K562 (cell line): ENCODE results near the gene BET1L. TPM values are rescaled to one million over a fixed set of nuclear protein-coding genes. Genes with fewer than 3 reads are reported as not detected.

Source experiments
- CBX1 ChIP-seq: sonication (generic); IDR thresholded peaks from 2 replicates; pipeline ENCODE4 v1.6.1; 2016; ENCODE audit warnings: antibody characterized with exemption, low read depth, mild to moderate bottlenecking
- JUNB ChIP-seq: fragments of 450-650 bp; formaldehyde crosslinking; conservative IDR thresholded peaks from 2 replicates; pipeline ENCODE4 v1.4.0; 2020; ENCODE audit warnings: mild to moderate bottlenecking
- NR4A1 ChIP-seq, 2 experiments: fragments of 250-450 bp in 1 of 2; fragments of 450-650 bp in 1 of 2; sonication (Bioruptor Pico) in 1 of 2; IDR thresholded peaks; 2 replicates each; pipeline versions ENCODE4 v1.4.0 to v1.6.1; 2016 to 2020; ENCODE audit warnings: mild to moderate bottlenecking in 2 of 2, missing compliant biosample characterization in 1 of 2, missing genetic modification characterization in 1 of 2, moderate library complexity in 1 of 2
- PHB ChIP-seq: fragments of 250-450 bp; sonication (Bioruptor Pico); IDR thresholded peaks from 2 replicates; pipeline ENCODE4 v1.5.0; 2021
- PHTF2 ChIP-seq: fragments of 250-450 bp; sonication (Bioruptor Pico); IDR thresholded peaks from 2 replicates; pipeline ENCODE4 v1.5.0; 2021; ENCODE audit warnings: mild to moderate bottlenecking
- POLR2G ChIP-seq: fragments of 200-400 bp; formaldehyde crosslinking; IDR thresholded peaks from 2 replicates; pipeline ENCODE4 v1.6.1; 2017; ENCODE audit warnings: low read depth, mild to moderate bottlenecking, antibody characterized with exemption, low read length, moderate library complexity
- POLR2H ChIP-seq: IDR thresholded peaks from 2 replicates; pipeline ENCODE4 v1.6.1; 2016; ENCODE audit warnings: missing genetic modification characterization, low read depth, mild to moderate bottlenecking, control low read depth, missing compliant biosample characterization, moderate library complexity
- PPARD ChIP-seq: fragments of 250-450 bp; sonication (Bioruptor Pico); IDR thresholded peaks from 2 replicates; pipeline ENCODE4 v1.8.0; 2022; ENCODE audit warnings: inconsistent platforms, mild to moderate bottlenecking, moderate library complexity
- SIX5 ChIP-seq, 2 experiments: IDR thresholded peaks; 2 replicates each; pipeline ENCODE4 v1.6.1; 2011; ENCODE audit warnings: low read length in 2 of 2, borderline replicate concordance in 1 of 2, low read depth in 1 of 2, mild to moderate bottlenecking in 1 of 2, moderate library complexity in 1 of 2; ENCODE audit not compliant: insufficient read depth in 1 of 2
- TAF7 ChIP-seq: fragments of 450-650 bp; IDR thresholded peaks from 2 replicates; pipeline ENCODE4 v1.6.1; 2016; ENCODE audit warnings: missing genetic modification characterization, missing compliant biosample characterization
- TRIM28 ChIP-seq: fragments of 450-650 bp; IDR thresholded peaks from 2 replicates; pipeline ENCODE4 v1.6.1; 2017
- ZNF143 ChIP-seq: sonication (generic); formaldehyde crosslinking; IDR thresholded peaks from 2 replicates; pipeline ENCODE4 v1.9.0; 2022; ENCODE audit warnings: mild to moderate bottlenecking, missing genetic modification reagents
- ZNF184 ChIP-seq: sonication (generic); formaldehyde crosslinking; IDR thresholded peaks from 2 replicates; pipeline ENCODE4 v1.5.0; 2020; ENCODE audit warnings: missing genetic modification reagents
- ZNF324 ChIP-seq: fragments of 250-450 bp; sonication (Bioruptor Pico); IDR thresholded peaks from 2 replicates; pipeline ENCODE4 v1.4.0; 2020; ENCODE audit warnings: mild to moderate bottlenecking
- ZNF41 ChIP-seq: fragments of 250-450 bp; sonication (Bioruptor Pico); conservative IDR thresholded peaks from 2 replicates; pipeline ENCODE4 v1.4.0; 2020; ENCODE audit warnings: mild to moderate bottlenecking
- ZNF551 ChIP-seq: fragments of 250-450 bp; sonication (Bioruptor Pico); IDR thresholded peaks from 2 replicates; pipeline ENCODE4 v1.5.0; 2021; ENCODE audit warnings: mild to moderate bottlenecking, moderate library complexity
- polyA plus RNA-seq, 8 experiments: library from polyadenylated mRNA; depleted of rRNA in 4 of 8; stranded (reverse) in 5 of 8; unstranded in 3 of 8; fragments of >200 nt; fragmentation: Nextera tagmentation in 2 of 8; fragmentation: Illumina TruSeq in 1 of 8; extraction: Ambion mirVana in 2 of 8; extraction: Trizol in 1 of 8; gene quantifications; 2 replicates each; pipeline versions ENCODE4 v1.2.1 to v1.2.3, GENCODE V29; 2011 to 2014; ENCODE audit warnings: inconsistent platforms in 1 of 8, missing spikeins in 1 of 8
- total RNA-seq, 7 experiments: library from RNA; depleted of rRNA in 6 of 7; stranded (reverse); fragments of >200 nt in 6 of 7; fragmentation: Illumina TruSeq in 2 of 7; extraction: Trizol in 2 of 7; gene quantifications; 2 replicates each; pipeline versions ENCODE4 v1.2.1 to v1.2.3, GENCODE V29; 2011 to 2021; ENCODE audit warnings: low replicate concordance in 1 of 7
- TF ChIP-seq, protein P1 (sequence below): fragments of 250-450 bp; sonication (Bioruptor Pico); IDR thresholded peaks from 2 replicates; pipeline ENCODE4 v1.4.0; 2020; ENCODE audit warnings: mild to moderate bottlenecking
- TF ChIP-seq, protein P2 (sequence below): sonication (generic); formaldehyde crosslinking; IDR thresholded peaks from 2 replicates; pipeline ENCODE4 v1.8.1; 2022; ENCODE audit warnings: missing genetic modification reagents
- TF ChIP-seq, protein P3 (sequence below): fragments of 250-450 bp; sonication (Bioruptor Pico); IDR thresholded peaks from 2 replicates; pipeline ENCODE4 v1.5.1; 2021; ENCODE audit warnings: mild to moderate bottlenecking
- TF ChIP-seq, protein P4 (sequence below), 2 experiments: fragments of 450-650 bp; IDR thresholded peaks; 2 replicates each; pipeline ENCODE4 v1.6.1; 2016

The BET1L gene
- total and polyA plus RNA-seq, 9 of the 15 experiments (the other 6 are each of a cell fraction or from before 2014, with no cell fraction given), result 9.9 to 69.1 (median 19.9) TPM

DNA sequence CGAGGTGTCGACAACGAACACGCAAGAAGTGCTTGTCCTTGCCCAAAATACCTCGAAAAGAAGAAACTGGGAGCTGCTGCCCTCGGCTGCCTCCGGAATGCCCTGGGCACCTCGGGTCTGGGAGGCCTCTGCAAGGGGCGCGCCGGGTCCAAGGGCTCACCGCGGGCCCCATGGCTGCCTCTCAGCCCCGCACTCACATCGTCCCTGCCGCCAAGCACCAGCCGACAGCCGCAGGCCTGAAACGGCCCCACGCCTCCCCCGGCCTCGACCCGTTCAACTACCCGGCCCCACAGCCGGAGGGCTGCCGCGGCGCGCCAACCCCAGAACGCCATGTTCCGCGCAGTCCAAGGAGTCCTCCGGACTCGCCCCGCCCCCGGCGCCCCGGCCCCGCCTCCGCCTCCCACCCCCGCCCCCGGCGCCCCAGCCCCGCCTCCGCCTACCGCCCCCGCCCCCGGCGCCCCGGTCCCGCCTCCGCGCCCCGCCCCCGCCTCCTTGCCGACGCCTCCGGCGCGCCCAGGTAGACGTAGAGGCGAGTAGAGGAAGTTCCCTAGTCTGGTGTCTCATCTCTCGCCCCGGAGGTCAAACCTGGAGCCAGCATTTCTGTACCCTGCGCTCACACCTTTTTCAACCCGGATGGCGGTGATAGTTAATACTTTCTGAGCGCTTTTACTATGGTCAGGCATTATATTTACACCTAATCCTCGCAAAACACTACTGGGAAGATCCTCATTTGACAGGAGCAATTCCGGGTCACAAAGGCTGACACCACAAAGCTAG, 29.0 kb upstream of the BET1L start, which contains the start of gene SIRT3 (continued):
- TF ChIP-seq, protein P1, sequence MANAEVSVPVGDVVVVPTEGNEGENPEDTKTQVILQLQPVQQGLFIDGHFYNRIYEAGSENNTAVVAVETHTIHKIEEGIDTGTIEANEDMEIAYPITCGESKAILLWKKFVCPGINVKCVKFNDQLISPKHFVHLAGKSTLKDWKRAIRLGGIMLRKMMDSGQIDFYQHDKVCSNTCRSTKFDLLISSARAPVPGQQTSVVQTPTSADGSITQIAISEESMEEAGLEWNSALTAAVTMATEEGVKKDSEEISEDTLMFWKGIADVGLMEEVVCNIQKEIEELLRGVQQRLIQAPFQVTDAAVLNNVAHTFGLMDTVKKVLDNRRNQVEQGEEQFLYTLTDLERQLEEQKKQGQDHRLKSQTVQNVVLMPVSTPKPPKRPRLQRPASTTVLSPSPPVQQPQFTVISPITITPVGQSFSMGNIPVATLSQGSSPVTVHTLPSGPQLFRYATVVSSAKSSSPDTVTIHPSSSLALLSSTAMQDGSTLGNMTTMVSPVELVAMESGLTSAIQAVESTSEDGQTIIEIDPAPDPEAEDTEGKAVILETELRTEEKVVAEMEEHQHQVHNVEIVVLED (CRISPR knock-in tag), result peak; percentile 30; the same call in 1 of the 2 replicates
- no peak for TF ChIP-seq PHB
- TF ChIP-seq, protein P2, sequence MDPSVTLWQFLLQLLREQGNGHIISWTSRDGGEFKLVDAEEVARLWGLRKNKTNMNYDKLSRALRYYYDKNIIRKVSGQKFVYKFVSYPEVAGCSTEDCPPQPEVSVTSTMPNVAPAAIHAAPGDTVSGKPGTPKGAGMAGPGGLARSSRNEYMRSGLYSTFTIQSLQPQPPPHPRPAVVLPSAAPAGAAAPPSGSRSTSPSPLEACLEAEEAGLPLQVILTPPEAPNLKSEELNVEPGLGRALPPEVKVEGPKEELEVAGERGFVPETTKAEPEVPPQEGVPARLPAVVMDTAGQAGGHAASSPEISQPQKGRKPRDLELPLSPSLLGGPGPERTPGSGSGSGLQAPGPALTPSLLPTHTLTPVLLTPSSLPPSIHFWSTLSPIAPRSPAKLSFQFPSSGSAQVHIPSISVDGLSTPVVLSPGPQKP (CRISPR knock-in tag), result no peak
- TF ChIP-seq, protein P3, sequence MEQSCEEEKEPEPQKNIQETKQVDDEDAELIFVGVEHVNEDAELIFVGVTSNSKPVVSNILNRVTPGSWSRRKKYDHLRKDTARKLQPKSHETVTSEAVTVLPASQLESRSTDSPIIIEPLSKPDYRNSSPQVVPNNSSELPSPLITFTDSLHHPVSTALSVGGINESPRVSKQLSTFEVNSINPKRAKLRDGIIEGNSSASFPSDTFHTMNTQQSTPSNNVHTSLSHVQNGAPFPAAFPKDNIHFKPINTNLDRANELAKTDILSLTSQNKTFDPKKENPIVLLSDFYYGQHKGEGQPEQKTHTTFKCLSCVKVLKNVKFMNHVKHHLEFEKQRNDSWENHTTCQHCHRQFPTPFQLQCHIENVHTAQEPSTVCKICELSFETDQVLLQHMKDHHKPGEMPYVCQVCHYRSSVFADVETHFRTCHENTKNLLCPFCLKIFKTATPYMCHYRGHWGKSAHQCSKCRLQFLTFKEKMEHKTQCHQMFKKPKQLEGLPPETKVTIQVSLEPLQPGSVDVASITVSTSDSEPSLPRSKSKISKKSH (CRISPR knock-in tag), result no peak
- TF ChIP-seq ZNF324 (CRISPR knock-in tag), result no peak
- TF ChIP-seq POLR2H (tag), result peak; percentile 63
- no peak for TF ChIP-seq ZNF143 (CRISPR knock-in tag)
- TF ChIP-seq JUNB (CRISPR knock-in tag), result no peak
- no peak for TF ChIP-seq NR4A1 (CRISPR knock-in tag; IDR thresholded peaks at IDR 0.05)
- TF ChIP-seq NR4A1 (tag; IDR thresholded peaks at IDR 0.05), result no peak
- no peak for TF ChIP-seq ZNF551 (CRISPR knock-in tag)
- TF ChIP-seq, protein P4, sequence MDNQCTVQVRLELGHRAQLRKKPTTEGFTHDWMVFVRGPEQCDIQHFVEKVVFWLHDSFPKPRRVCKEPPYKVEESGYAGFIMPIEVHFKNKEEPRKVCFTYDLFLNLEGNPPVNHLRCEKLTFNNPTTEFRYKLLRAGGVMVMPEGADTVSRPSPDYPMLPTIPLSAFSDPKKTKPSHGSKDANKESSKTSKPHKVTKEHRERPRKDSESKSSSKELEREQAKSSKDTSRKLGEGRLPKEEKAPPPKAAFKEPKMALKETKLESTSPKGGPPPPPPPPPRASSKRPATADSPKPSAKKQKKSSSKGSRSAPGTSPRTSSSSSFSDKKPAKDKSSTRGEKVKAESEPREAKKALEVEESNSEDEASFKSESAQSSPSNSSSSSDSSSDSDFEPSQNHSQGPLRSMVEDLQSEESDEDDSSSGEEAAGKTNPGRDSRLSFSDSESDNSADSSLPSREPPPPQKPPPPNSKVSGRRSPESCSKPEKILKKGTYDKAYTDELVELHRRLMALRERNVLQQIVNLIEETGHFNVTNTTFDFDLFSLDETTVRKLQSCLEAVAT (IDR thresholded peaks at IDR 0.05), result peak; percentile 29 to 51; a peak in 2 of 4 replicates
- TF ChIP-seq TAF7, result peak; percentile 12; the same call in 1 of the 2 replicates
- TF ChIP-seq ZNF184 (CRISPR knock-in tag), result no peak
- no peak for TF ChIP-seq PPARD (CRISPR knock-in tag)
- no peak; the same call in 1 of the 2 replicates for TF ChIP-seq CBX1
- TF ChIP-seq SIX5 (IDR thresholded peaks at IDR 0.05; ENCODE audit: borderline replicate concordance in 1 of 2, insufficient read depth in 1 of 2, low read depth in 1 of 2, low read length in 2 of 2), result 0 out of 4 replicates have a peak, but pooled peaks of 1 of the 2 experiments have one; percentile 12
- TF ChIP-seq POLR2G, result peak; percentile 81
- no peak for TF ChIP-seq PHTF2 (CRISPR knock-in tag)
- TF ChIP-seq ZNF41 (CRISPR knock-in tag), result no peak
- peak; percentile 72 for TF ChIP-seq TRIM28
